HUES48 (cell line): ENCODE results near the gene INTS1.

Experiments
- H3K27ac ChIP-seq: one replicate; pipeline ENCODE4 v1.7.0; 2013; ENCODE audit warnings: low read depth, low read length, inconsistent platforms
- H3K27me3 ChIP-seq: 2 replicates; pipeline ENCODE4 v1.6.1; 2013; ENCODE audit warnings: mild to moderate bottlenecking, low read length; ENCODE audit not compliant: control insufficient read depth, insufficient read depth
- H3K36me3 ChIP-seq: 2 replicates; pipeline ENCODE4 v1.6.1; 2013; ENCODE audit warnings: low read length; ENCODE audit not compliant: control insufficient read depth, insufficient read depth
- H3K4me1 ChIP-seq: 2 replicates; pipeline ENCODE4 v1.6.1; 2013; ENCODE audit warnings: mild to moderate bottlenecking, low read length; ENCODE audit not compliant: control insufficient read depth, insufficient read depth
- H3K4me3 ChIP-seq: 2 replicates; pipeline ENCODE4 v1.5.1; 2013; ENCODE audit warnings: mild to moderate bottlenecking, low read depth, low read length
- H3K9ac ChIP-seq: 2 replicates; pipeline ENCODE4 v1.6.1; 2013; ENCODE audit warnings: mild to moderate bottlenecking, low read depth, low read length, moderate library complexity
- H3K9me3 ChIP-seq: 2 replicates; pipeline ENCODE4 v1.6.1; 2013; ENCODE audit warnings: low read length; ENCODE audit not compliant: control insufficient read depth, insufficient read depth

INTS1 gene

GRCh38 chr7:1503816-1504775 is at the start of gene INTS1:
Gene INTS1 (minus strand): TSS chr7:1504389. CDS start chr7:1503960, 429 bp downstream.
- peaks cover 5% of the 10 kb centered on the region for H3K4me1 ChIP-seq
- peaks cover 39% of the 10 kb centered on the region for H3K36me3 ChIP-seq
- no peaks in the 10 kb centered on the region for H3K27me3 ChIP-seq
- H3K27ac ChIP-seq, result peak within 1 kb of the TSS; percentile 64
- peak within 1 kb of the TSS; percentile 94 for H3K4me3 ChIP-seq
- no peaks in the 10 kb centered on the region for H3K9me3 ChIP-seq
- peak within 1 kb of the TSS; percentile 80 for H3K9ac ChIP-seq

- Histone ChIP-seq H3K4me3 (no peak overlapping the region), H3K27ac (no peak overlapping the region), H3K27me3 (no peaks in the 10 kb centered on the region), H3K9ac (no peak overlapping the region), H3K36me3 (no peaks in the 10 kb centered on the region), H3K4me1 (peaks cover 11% of the 10 kb centered on the region), H3K9me3 (no peaks in the 10 kb centered on the region)
Observed at GRCh38 chr7:1553512-1554210, 49.5 kb upstream of the INTS1 start.

- peaks cover 11% of the 10 kb centered on the region for H3K4me1 ChIP-seq
- no peaks in the 10 kb centered on the region for H3K27me3 ChIP-seq
- H3K9ac ChIP-seq, result no peak overlapping the region
- no peak overlapping the region for H3K27ac ChIP-seq
- no peaks in the 10 kb centered on the region for H3K36me3 ChIP-seq
- no peak overlapping the region for H3K4me3 ChIP-seq
- no peaks in the 10 kb centered on the region for H3K9me3 ChIP-seq
Observed at GRCh38 chr7:1552200-1552599, 48.0 kb upstream of the INTS1 start.

GRCh38 chr7:1550846-1551155 is 46.6 kb upstream of the INTS1 start:
- no peak overlapping the region for H3K27ac ChIP-seq
- H3K9me3 ChIP-seq, result no peaks in the 10 kb centered on the region
- no peaks in the 10 kb centered on the region for H3K27me3 ChIP-seq
- no peaks in the 10 kb centered on the region for H3K36me3 ChIP-seq
- peaks cover 8% of the 10 kb centered on the region for H3K4me1 ChIP-seq
- no peak overlapping the region for H3K9ac ChIP-seq
- H3K4me3 ChIP-seq, result no peak overlapping the region

GRCh38 chr7:1550005-1550845 is 46.0 kb upstream of the INTS1 start:
- Histone ChIP-seq H3K27ac (no peak overlapping the region), H3K4me1 (peaks cover 2% of the 10 kb centered on the region; the same call in 1 of the 2 replicates)

GRCh38 chr7:1549357-1550004 is 45.3 kb upstream of the INTS1 start:
- Histone ChIP-seq H3K36me3 (no peaks in the 10 kb centered on the region), H3K4me3 (no peak overlapping the region), H3K27ac (no peak overlapping the region), H3K4me1 (no peaks in the 10 kb centered on the region), H3K9me3 (no peaks in the 10 kb centered on the region), H3K9ac (no peak overlapping the region), H3K27me3 (no peaks in the 10 kb centered on the region)

More at GRCh38 chr7:1550005-1550845, 46.0 kb upstream of the INTS1 start:
- Histone ChIP-seq H3K9ac (no peak overlapping the region), H3K27me3 (no peaks in the 10 kb centered on the region), H3K36me3 (no peaks in the 10 kb centered on the region), H3K4me3 (no peak overlapping the region), H3K9me3 (no peaks in the 10 kb centered on the region)

GRCh38 chr7:1548944-1549343 is 44.8 kb upstream of the INTS1 start:
- Histone ChIP-seq H3K27ac (no peak overlapping the region), H3K4me3 (no peak overlapping the region), H3K9me3 (no peaks in the 10 kb centered on the region), H3K36me3 (no peaks in the 10 kb centered on the region), H3K9ac (no peak overlapping the region), H3K4me1 (no peaks in the 10 kb centered on the region), H3K27me3 (no peaks in the 10 kb centered on the region)

GRCh38 chr7:1548438-1548831 is 44.2 kb upstream of the INTS1 start:
- H3K4me1 ChIP-seq, result no peaks in the 10 kb centered on the region
- no peaks in the 10 kb centered on the region for H3K9me3 ChIP-seq
- H3K27ac ChIP-seq, result no peak overlapping the region
- H3K36me3 ChIP-seq, result no peaks in the 10 kb centered on the region
- H3K4me3 ChIP-seq, result no peak overlapping the region
- H3K27me3 ChIP-seq, result no peaks in the 10 kb centered on the region
- no peak overlapping the region for H3K9ac ChIP-seq

- Histone ChIP-seq H3K4me1 (no peaks in the 10 kb centered on the region), H3K27me3 (no peaks in the 10 kb centered on the region), H3K9me3 (no peaks in the 10 kb centered on the region), H3K9ac (no peak overlapping the region), H3K27ac (no peak overlapping the region), H3K4me3 (no peak overlapping the region), H3K36me3 (no peaks in the 10 kb centered on the region)
Observed at GRCh38 chr7:1547777-1548437, 43.7 kb upstream of the INTS1 start.
